GM12891 (cell line): ENCODE results near the gene MAD1L1.

Experiments
- POLR2A ChIP-seq: IDR thresholded peaks from 2 replicates; pipeline ENCODE4 v1.6.1; 2011; ENCODE audit warnings: low read depth, low read length, control low read depth
- TAF1 ChIP-seq: IDR thresholded peaks from 2 replicates; pipeline ENCODE4 v1.6.1; 2011; ENCODE audit warnings: low read depth, low read length, control low read depth

- TF ChIP-seq POLR2A (no peak), TAF1 (no peak)
Measured at GRCh38 chr7:2016021-2016631, 216.6 kb downstream of the MAD1L1 start.
